Diencephalon (tissue), 1 donor: ENCODE results near the gene PHOX2A. TPM values are rescaled to one million over a fixed set of nuclear protein-coding genes. Genes with fewer than 3 reads are reported as not detected.

Source experiments
- total RNA-seq: library from RNA; depleted of rRNA; stranded (reverse); fragments of >200 nt; gene quantifications from one replicate; pipeline ENCODE4 v1.2.3, GENCODE V29; 2014

Gene PHOX2A
- total RNA-seq = not detected

DNA sequence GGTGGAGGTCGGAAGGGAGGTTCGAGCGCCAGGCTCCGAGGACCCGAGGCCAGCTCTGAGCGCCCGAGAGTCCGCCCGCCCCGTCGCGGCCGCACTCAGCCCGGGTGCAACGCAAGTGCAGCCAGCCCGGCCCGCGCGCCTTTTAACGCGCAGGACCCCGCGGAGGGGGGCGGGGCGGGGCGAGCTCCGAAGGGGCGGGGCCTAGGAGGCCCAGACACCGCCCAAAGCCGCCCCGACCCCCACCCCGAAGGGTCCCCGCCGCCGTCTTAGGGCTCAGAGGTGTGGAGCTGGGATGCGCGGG, at the start of gene PHOX2A:
TSS of gene PHOX2A (minus strand) at position 117 of the 301 bp plus-strand sequence. CDS start 172 bp downstream, outside the sequence.

GRCh38 chr11:72224564-72225410, 19.2 kb downstream of the PHOX2A start, which contains the start of gene INPPL1:
Gene INPPL1, plus strand, starts transcription at chr11:72224767. Its CDS starts 218 bp downstream, at chr11:72224985.

DNA sequence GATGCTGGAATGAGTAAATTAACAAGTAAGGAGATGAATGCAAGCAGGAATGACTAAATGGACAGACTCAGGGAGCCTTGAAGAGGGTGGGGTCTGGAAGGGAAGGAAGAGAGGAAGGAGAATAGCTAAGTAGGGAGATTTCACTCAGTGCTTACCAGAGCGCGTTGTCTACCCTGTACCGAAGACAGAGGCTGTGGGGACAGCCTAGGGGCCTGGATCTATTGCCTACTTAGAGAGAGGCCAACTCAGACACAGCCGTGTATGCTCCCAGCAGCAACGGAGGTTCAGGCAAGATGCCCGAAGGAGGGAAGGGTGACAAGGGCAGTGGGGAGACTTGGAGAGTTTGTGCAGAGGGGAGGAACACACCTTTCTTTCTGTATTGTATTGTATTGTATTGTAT, 27.3 kb downstream of the PHOX2A start, which contains the start of gene FOLR2:
TSS of gene FOLR2 (plus strand) at position 157 of the 400 bp plus-strand sequence. CDS start 1,791 bp downstream, outside the sequence.

GRCh38 chr11:72191961-72192381, 52.0 kb downstream of the PHOX2A start, which contains the start of gene FOLR1:
Gene FOLR1, plus strand, starts transcription at chr11:72192140. Its CDS starts 34 bp downstream, at chr11:72192174.

Other genes starting within 250 kb of the PHOX2A start
- 2.8 TPM for gene IL18BP, start 245.3 kb downstream of the PHOX2A start, total RNA-seq
- gene NUMA1, start 163.6 kb downstream of the PHOX2A start, total RNA-seq = 144 TPM
- gene LRRC51, start 163.3 kb downstream of the PHOX2A start, total RNA-seq = 18.7 TPM
- 60.0 TPM for gene LAMTOR1, start 140.9 kb downstream of the PHOX2A start, total RNA-seq
- not detected for gene TOMT, start 138.3 kb downstream of the PHOX2A start, total RNA-seq
- gene ANAPC15, start 131.5 kb downstream of the PHOX2A start, total RNA-seq = 15.5 TPM
- gene FOLR3, start 108.5 kb downstream of the PHOX2A start, total RNA-seq = not detected
- 9.2 TPM for gene FOLR1, start 52.0 kb downstream of the PHOX2A start, total RNA-seq
- gene FOLR2, start 27.4 kb downstream of the PHOX2A start, total RNA-seq = 10.8 TPM
- gene INPPL1, start 19.4 kb downstream of the PHOX2A start, total RNA-seq = 20.5 TPM
- gene CLPB, start 190.4 kb upstream of the PHOX2A start, total RNA-seq = 77.0 TPM